AG09309 (cell line): ENCODE results near the gene PCDHGA10.
"Not testable (repeated sequence)": the region's sequence is repeated elsewhere in the genome, so short reads cannot be mapped to it uniquely, and the experiment has no call there.

Experiments used
- DNase-seq: peaks from one replicate; pipeline ENCODE4 v3.0.0-alpha.2; 2010; ENCODE audit warnings: low read depth
- H3K4me3 ChIP-seq: 2 replicates; pipeline ENCODE4 v1.5.1; 2011; ENCODE audit warnings: mild to moderate bottlenecking, low read depth, low read length, moderate library complexity; ENCODE audit not compliant: control insufficient read depth
- CTCF ChIP-seq: IDR thresholded peaks from 2 replicates; pipeline ENCODE4 v1.5.1; 2011; ENCODE audit warnings: mild to moderate bottlenecking, low read depth, low read length, inconsistent platforms; ENCODE audit not compliant: insufficient read depth, control insufficient read depth; ENCODE audit errors: missing control alignments

PCDHGA10 gene

GRCh38 chr5:141384471-141385267 is 28.1 kb upstream of the PCDHGA10 start:
- no peak for TF ChIP-seq CTCF
- no peak for DNase-seq
- H3K4me3 ChIP-seq: no peak overlapping the region

- peak; percentile 60 for TF ChIP-seq CTCF
- DNase-seq: not testable (repeated sequence)
- H3K4me3 ChIP-seq: peak within 1 kb of the TSS; percentile 29
Measured at GRCh38 chr5:141387557-141388311, 25.1 kb upstream of the PCDHGA10 start, which contains the start of gene PCDHGB4. TSS of gene PCDHGB4 (plus strand) at chr5:141387698. CDS start at chr5:141387885, 187 bp downstream.

GRCh38 chr5:141388661-141389060 is 24.1 kb upstream of the PCDHGA10 start:
- no peak for TF ChIP-seq CTCF
- H3K4me3 ChIP-seq: no peak overlapping the region

GRCh38 chr5:141389153-141390042 is 23.4 kb upstream of the PCDHGA10 start:
- TF ChIP-seq CTCF: no peak
- DNase-seq: no peak
- no peak overlapping the region for H3K4me3 ChIP-seq

More at GRCh38 chr5:141388661-141389060, 24.1 kb upstream of the PCDHGA10 start:
- no peak for DNase-seq

GRCh38 chr5:141392429-141393198 is 20.2 kb upstream of the PCDHGA10 start, which contains the start of gene PCDHGA8:
TSS of gene PCDHGA8 (plus strand) at chr5:141392633. CDS start at chr5:141392814, 181 bp downstream.
- TF ChIP-seq CTCF: peak; percentile 44
- H3K4me3 ChIP-seq: peak within 1 kb of the TSS; percentile 43
- no peak for DNase-seq
